Measurements from ENCODE around the gene ABLIM3. TPM values are rescaled to one million over a fixed set of nuclear protein-coding genes. Genes with fewer than 3 reads are reported as not detected.

The ABLIM3 gene
- total RNA-seq, 1 experiment from 2014 or later = 14.3 TPM

GRCh38 chr5:149247726-149248125 is 106.4 kb downstream of the ABLIM3 start (continued):
- TF ChIP-seq POLR2AphosphoS5 (IDR thresholded peaks at IDR 0.05; ENCODE audit: low read depth, low read length) = no peak

GRCh38 chr5:149251546-149251945 is 110.3 kb downstream of the ABLIM3 start:
- Histone ChIP-seq H3K36me3 (ENCODE audit: control insufficient read depth in 1 of 2, insufficient read depth in 2 of 2, low read length in 2 of 2) (no peaks in the 10 kb centered on the region), H2AFZ (ENCODE audit: low read depth, low read length, poor library complexity, severe bottlenecking) (no peak overlapping the region), H3K9me2 (ENCODE audit: insufficient read depth) (no peaks in the 10 kb centered on the region), H3K27me3 (ENCODE audit: insufficient read depth, low read length) (no peaks in the 10 kb centered on the region), H4K20me1 (ENCODE audit: insufficient read depth) (no peaks in the 10 kb centered on the region), H3K27ac (ENCODE audit: low read depth, low read length) (no peak overlapping the region), H3K9ac (ENCODE audit: low read length) (no peak overlapping the region), H3K4me3 (replicated peaks in 1 of 2; ENCODE audit: low read depth in 1 of 2, low read length in 2 of 2) (no peak overlapping the region), H3K79me2 (ENCODE audit: insufficient read depth, low read length) (no peaks in the 10 kb centered on the region), H3K4me1 (ENCODE audit: control insufficient read depth in 1 of 2, insufficient read depth in 2 of 2, low read length in 2 of 2) (no peaks in the 10 kb centered on the region), H3K9me3 (ENCODE audit: control insufficient read depth in 1 of 2, insufficient read depth in 1 of 2, low read depth in 1 of 2, low read length in 2 of 2) (no peaks in the 10 kb centered on the region), H3K4me2 (ENCODE audit: low read length) (no peak overlapping the region)
- CTCF ChIA-PET = no interaction called here
- BruUV-seq (replicated peaks) = no TSS peak
- POLR2A ChIA-PET = no interaction called here
- ATAC-seq = no peak
- RAD21 ChIA-PET (ENCODE audit: low non-redundant PET in 1 of 2, low total read pairs in 2 of 2, uncharacterized antibody in 2 of 2, unreplicated experiment in 2 of 2) = no interaction called here
- intact Hi-C loops (cut with micrococcal nuclease) = no loop called here
- TF ChIP-seq EGR1 (IDR thresholded peaks at IDR 0.05; ENCODE audit: low read depth) (no peak), SP1 (IDR thresholded peaks at IDR 0.05; ENCODE audit: low read depth) (no peak), CBX3 (IDR thresholded peaks at IDR 0.05; ENCODE audit: low read depth) (no peak), ZNF274 (IDR thresholded peaks at IDR 0.05; ENCODE audit: low read depth, low read length) (no peak), CEBPB (IDR thresholded peaks at IDR 0.05; ENCODE audit: low read depth) (no peak), JUND (IDR thresholded peaks at IDR 0.05) (no peak)
- TF ChIP-seq, protein P1, sequence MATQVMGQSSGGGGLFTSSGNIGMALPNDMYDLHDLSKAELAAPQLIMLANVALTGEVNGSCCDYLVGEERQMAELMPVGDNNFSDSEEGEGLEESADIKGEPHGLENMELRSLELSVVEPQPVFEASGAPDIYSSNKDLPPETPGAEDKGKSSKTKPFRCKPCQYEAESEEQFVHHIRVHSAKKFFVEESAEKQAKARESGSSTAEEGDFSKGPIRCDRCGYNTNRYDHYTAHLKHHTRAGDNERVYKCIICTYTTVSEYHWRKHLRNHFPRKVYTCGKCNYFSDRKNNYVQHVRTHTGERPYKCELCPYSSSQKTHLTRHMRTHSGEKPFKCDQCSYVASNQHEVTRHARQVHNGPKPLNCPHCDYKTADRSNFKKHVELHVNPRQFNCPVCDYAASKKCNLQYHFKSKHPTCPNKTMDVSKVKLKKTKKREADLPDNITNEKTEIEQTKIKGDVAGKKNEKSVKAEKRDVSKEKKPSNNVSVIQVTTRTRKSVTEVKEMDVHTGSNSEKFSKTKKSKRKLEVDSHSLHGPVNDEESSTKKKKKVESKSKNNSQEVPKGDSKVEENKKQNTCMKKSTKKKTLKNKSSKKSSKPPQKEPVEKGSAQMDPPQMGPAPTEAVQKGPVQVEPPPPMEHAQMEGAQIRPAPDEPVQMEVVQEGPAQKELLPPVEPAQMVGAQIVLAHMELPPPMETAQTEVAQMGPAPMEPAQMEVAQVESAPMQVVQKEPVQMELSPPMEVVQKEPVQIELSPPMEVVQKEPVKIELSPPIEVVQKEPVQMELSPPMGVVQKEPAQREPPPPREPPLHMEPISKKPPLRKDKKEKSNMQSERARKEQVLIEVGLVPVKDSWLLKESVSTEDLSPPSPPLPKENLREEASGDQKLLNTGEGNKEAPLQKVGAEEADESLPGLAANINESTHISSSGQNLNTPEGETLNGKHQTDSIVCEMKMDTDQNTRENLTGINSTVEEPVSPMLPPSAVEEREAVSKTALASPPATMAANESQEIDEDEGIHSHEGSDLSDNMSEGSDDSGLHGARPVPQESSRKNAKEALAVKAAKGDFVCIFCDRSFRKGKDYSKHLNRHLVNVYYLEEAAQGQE (IDR thresholded peaks at IDR 0.05; ENCODE audit: low read depth) = no peak
- DNase-seq (ENCODE audit: low read depth, low spot score) = no peak

All from HCT116 (cell line).